ENCODE data around the gene C3orf70.

DNA sequence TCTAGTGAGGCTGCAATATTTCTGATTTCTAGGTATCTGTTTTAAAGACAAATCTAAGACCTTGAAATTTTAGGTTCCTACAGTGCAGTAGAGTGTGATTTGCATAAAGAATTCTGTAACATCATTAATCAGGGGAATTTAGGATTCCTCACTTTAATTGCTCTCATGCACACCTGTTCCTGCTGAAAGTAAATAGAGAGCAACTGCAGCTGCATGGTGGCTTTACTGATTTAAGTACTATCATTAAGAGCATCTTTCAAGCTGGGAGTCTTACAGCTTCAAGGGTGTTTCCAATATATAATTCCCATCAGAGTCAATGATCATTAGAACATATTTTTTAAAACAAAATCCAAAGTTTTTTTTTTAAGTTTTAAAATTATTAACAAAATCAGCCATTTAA lies 36.0 kb upstream of the C3orf70 start:
- TF ChIP-seq CTCF (IDR thresholded peaks at IDR 0.05): no peak
- no peak for TF ChIP-seq ZFX (IDR thresholded peaks at IDR 0.05; ENCODE audit: borderline replicate concordance)

Data from 22Rv1 (cell line).